ENCODE measurements around the gene CNTFR.

CNTFR gene

GRCh38 chr9:34572092-34572491 lies 17.4 kb downstream of the CNTFR start:
- DNase-seq (ENCODE audit: low read depth): no peak

- no peak for DNase-seq (ENCODE audit: low read depth)
These were observed 18.1 kb downstream of the CNTFR start for GRCh38 chr9:34571481-34571810.

GRCh38 chr9:34570809-34571480 lies 18.6 kb downstream of the CNTFR start:
- no peak for DNase-seq (ENCODE audit: low read depth)

GRCh38 chr9:34570376-34570775 lies 19.1 kb downstream of the CNTFR start:
- DNase-seq (ENCODE audit: low read depth): no peak

GRCh38 chr9:34568774-34569173 lies 20.8 kb downstream of the CNTFR start:
- DNase-seq (ENCODE audit: low read depth): no peak

GRCh38 chr9:34568133-34568532 lies 21.4 kb downstream of the CNTFR start:
- DNase-seq (ENCODE audit: low read depth): no peak

- DNase-seq (ENCODE audit: low read depth): no peak
These were observed 22.6 kb downstream of the CNTFR start for GRCh38 chr9:34566972-34567371.

- DNase-seq (ENCODE audit: low read depth): no peak
These were observed 23.2 kb downstream of the CNTFR start for GRCh38 chr9:34566322-34566721.

GRCh38 chr9:34565856-34566255 lies 23.7 kb downstream of the CNTFR start:
- DNase-seq (ENCODE audit: low read depth): no peak

GRCh38 chr9:34564617-34565016 lies 24.9 kb downstream of the CNTFR start:
- no peak for DNase-seq (ENCODE audit: low read depth)

GRCh38 chr9:34563262-34563661 lies 26.3 kb downstream of the CNTFR start:
- DNase-seq (ENCODE audit: low read depth): no peak

- DNase-seq (ENCODE audit: low read depth): no peak
These were observed 27.3 kb downstream of the CNTFR start for GRCh38 chr9:34562135-34562745.

GRCh38 chr9:34560599-34561214 lies 28.8 kb downstream of the CNTFR start:
- no peak for DNase-seq (ENCODE audit: low read depth)

GRCh38 chr9:34559624-34560455 lies 29.7 kb downstream of the CNTFR start:
- peak; percentile 50 for DNase-seq (ENCODE audit: low read depth)

- DNase-seq (ENCODE audit: low read depth): no peak
These were observed 30.5 kb downstream of the CNTFR start for GRCh38 chr9:34558919-34559623.

- no peak for DNase-seq (ENCODE audit: low read depth)
These were observed 31.2 kb downstream of the CNTFR start for GRCh38 chr9:34558364-34558763.

- no peak for DNase-seq (ENCODE audit: low read depth)
These were observed 31.9 kb downstream of the CNTFR start for GRCh38 chr9:34557426-34558321.

- DNase-seq (ENCODE audit: low read depth): no peak
These were observed 32.6 kb downstream of the CNTFR start for GRCh38 chr9:34556949-34557348.

- no peak for DNase-seq (ENCODE audit: low read depth)
These were observed 33.5 kb downstream of the CNTFR start for GRCh38 chr9:34555936-34556525.

- no peak for DNase-seq (ENCODE audit: low read depth)
These were observed 34.0 kb downstream of the CNTFR start for GRCh38 chr9:34555500-34555899.

- DNase-seq (ENCODE audit: low read depth): no peak
These were observed 34.5 kb downstream of the CNTFR start for GRCh38 chr9:34555002-34555348.

Data from fibroblast of gingiva (primary cell).